Stimulated activated naive CD4-positive, alpha-beta T cell treated with Interleukin-2 at 50 U/mL for 16 hours (primary cell): Measurements from ENCODE around the gene C1QTNF8.
"Not testable (repeated sequence)": the region's sequence is repeated elsewhere in the genome, so short reads cannot be mapped to it uniquely, and the experiment has no call there.

Source experiments
- DNase-seq: peaks from one replicate; lab custom pipeline; 2025; lab: John Stamatoyannopoulos, UW

Gene C1QTNF8

GRCh38 chr16:1093284-1094123, 2.5 kb downstream of the C1QTNF8 start:
- no peak for DNase-seq

- DNase-seq = not testable (repeated sequence)
Observed at GRCh38 chr16:1092685-1093283, 3.3 kb downstream of the C1QTNF8 start.

GRCh38 chr16:1091992-1092552, 4.0 kb downstream of the C1QTNF8 start:
- DNase-seq = no peak

GRCh38 chr16:1090620-1091587, 5.1 kb downstream of the C1QTNF8 start:
- no peak for DNase-seq

GRCh38 chr16:1089822-1090619, 6.0 kb downstream of the C1QTNF8 start:
- no peak for DNase-seq

GRCh38 chr16:1089439-1089821, 6.6 kb downstream of the C1QTNF8 start:
- no peak for DNase-seq

- DNase-seq = no peak
Observed at GRCh38 chr16:1088295-1089170, 7.5 kb downstream of the C1QTNF8 start.

GRCh38 chr16:1086443-1086842, 9.6 kb downstream of the C1QTNF8 start:
- DNase-seq = not testable (repeated sequence)

- no peak for DNase-seq
Observed at GRCh38 chr16:1084971-1085370, 11.1 kb downstream of the C1QTNF8 start.

GRCh38 chr16:1082952-1083675, 12.9 kb downstream of the C1QTNF8 start:
- no peak for DNase-seq

- DNase-seq = no peak
Observed at GRCh38 chr16:1082266-1082951, 13.6 kb downstream of the C1QTNF8 start.

- DNase-seq = no peak
Observed at GRCh38 chr16:1081734-1082265, 14.2 kb downstream of the C1QTNF8 start.

- DNase-seq = no peak
Observed at GRCh38 chr16:1080801-1081733, 15.0 kb downstream of the C1QTNF8 start.

GRCh38 chr16:1079786-1080525, 16.1 kb downstream of the C1QTNF8 start:
- DNase-seq = no peak

GRCh38 chr16:1079341-1079740, 16.7 kb downstream of the C1QTNF8 start:
- DNase-seq = no peak

- DNase-seq = no peak
Observed at GRCh38 chr16:1078579-1079021, 17.4 kb downstream of the C1QTNF8 start.
